Ishikawa (cell line): ENCODE measurements around the gene SALL3.

ENCODE experiments used
- CEBPB ChIP-seq: IDR thresholded peaks from 2 replicates; pipeline ENCODE4 v1.6.1; 2012
- EP300 ChIP-seq: IDR thresholded peaks from 2 replicates; pipeline ENCODE4 v1.6.1; 2012; ENCODE audit warnings: borderline replicate concordance
- MAX ChIP-seq: IDR thresholded peaks from 2 replicates; pipeline ENCODE4 v1.6.1; 2012
- RAD21 ChIP-seq: IDR thresholded peaks from 2 replicates; pipeline ENCODE4 v1.6.1; 2012; ENCODE audit warnings: low read depth
- REST ChIP-seq: IDR thresholded peaks from 2 replicates; pipeline ENCODE4 v1.6.1; 2012; ENCODE audit warnings: low read depth, mild to moderate bottlenecking
- TEAD4 ChIP-seq: IDR thresholded peaks from 2 replicates; pipeline ENCODE4 v1.6.1; 2012
- USF1 ChIP-seq: IDR thresholded peaks from 2 replicates; pipeline ENCODE4 v1.6.1; 2012
- ZBTB7A ChIP-seq: IDR thresholded peaks from 2 replicates; pipeline ENCODE4 v1.6.1; 2012; ENCODE audit warnings: low read depth

- TF ChIP-seq REST (no peak), EP300 (no peak), MAX (no peak), USF1 (no peak), RAD21 (no peak), TEAD4 (no peak), CEBPB (no peak), ZBTB7A (no peak)
Measured at GRCh38 chr18:78950386-78950785, 29.2 kb upstream of the SALL3 start.
